ENCODE results near the gene KDSR. TPM values are rescaled to one million over a fixed set of nuclear protein-coding genes. Genes with fewer than 3 reads are reported as not detected.

Gene KDSR
- total and polyA plus RNA-seq, 9 of the 15 experiments (the other 6 are each of a cell fraction or from before 2014, with no cell fraction given) = 4.0 to 24.7 (median 12.4) TPM

DNA sequence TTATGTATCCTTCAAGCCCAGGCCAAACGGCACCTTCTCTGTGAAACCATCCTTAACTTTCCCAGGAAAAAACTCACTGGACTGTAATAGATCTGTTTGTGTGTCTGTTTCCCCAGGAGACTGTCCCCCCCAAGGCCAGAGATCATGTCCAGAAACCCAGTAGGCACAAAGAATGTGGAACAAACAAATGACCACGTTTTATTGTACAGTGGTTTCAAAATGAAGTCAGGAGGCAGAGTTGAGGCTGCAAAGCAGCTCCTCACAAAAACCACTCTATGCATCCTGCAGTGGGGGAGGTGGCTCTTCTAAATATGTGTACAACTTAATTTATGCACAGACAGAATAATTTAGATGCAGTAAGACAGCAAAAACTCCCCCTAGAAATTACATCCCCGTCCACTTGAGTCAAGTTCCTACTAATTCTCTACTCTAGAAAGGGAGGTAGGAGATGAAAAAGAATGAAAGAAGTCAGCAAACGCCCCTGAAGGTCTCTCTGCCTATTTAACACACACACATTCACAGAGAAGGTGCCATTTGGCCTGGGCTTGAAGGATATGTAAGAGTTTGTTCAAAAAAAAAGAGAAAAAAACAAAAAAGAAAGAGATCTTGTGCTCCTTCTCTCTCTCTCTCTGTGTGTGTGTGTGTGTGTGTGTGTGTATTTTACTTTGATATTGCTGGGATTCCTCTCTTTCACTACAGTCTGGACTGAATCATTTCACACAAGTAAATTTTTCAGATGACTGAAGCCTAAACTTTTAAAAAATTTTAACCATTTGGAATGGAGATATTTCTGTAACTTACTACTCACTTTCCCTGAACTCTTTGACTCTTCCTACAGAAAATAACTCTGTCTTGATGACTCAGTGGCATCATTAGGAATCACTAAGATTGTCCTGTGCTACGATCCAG is 66.9 kb downstream of the KDSR start:
- H3K36me3 ChIP-seq (ENCODE audit: control insufficient read depth, insufficient read depth, low read length) = no peaks in the 10 kb centered on the region
- H3K27ac ChIP-seq (ENCODE audit: extremely low read depth, low read depth, low read length) = no peak overlapping the region
- no peaks in the 10 kb centered on the region for H3K9me3 ChIP-seq (replicated peaks; ENCODE audit: control insufficient read depth, insufficient read depth, low read depth, low read length)
- no peak for ATAC-seq
- FAIRE-seq = no peak
- intact Hi-C loops (cut with micrococcal nuclease) (no loop called here), in situ Hi-C loops (cut with MboI) (no loop called here)
- BruUV-seq (replicated peaks) = no TSS peak
- POLR2A ChIA-PET = interaction anchor here (0.6 to 1.0 kb wide), 2 partner anchors 13 to 272 kb away, joined by 3 read pairs; no protein-coding TSS in a partner anchor
- no peaks in the 10 kb centered on the region for H3K9me1 ChIP-seq (ENCODE audit: control insufficient read depth, insufficient read depth, low read length)
- no peak overlapping the region for H2AFZ ChIP-seq (ENCODE audit: low read depth, low read length)
- peaks cover 0 to 21% of the 10 kb centered on the region in 2 experiments; a peak in 3 of 5 replicates for H3K27me3 ChIP-seq (ENCODE audit: control insufficient read depth in 2 of 2, insufficient read depth in 2 of 2, low read length in 2 of 2)
- CTCF ChIA-PET (ENCODE audit: low intra/inter-chr PET ratio) = no interaction called here
- no peaks in the 10 kb centered on the region for H4K20me1 ChIP-seq (replicated peaks; ENCODE audit: control insufficient read depth, insufficient read depth, low read length)
- H3K4me1 ChIP-seq (replicated peaks in 1 of 2; ENCODE audit: control insufficient read depth in 2 of 2, insufficient read depth in 2 of 2, low read length in 2 of 2) = no peaks in the 10 kb centered on the region
- H3K79me2 ChIP-seq (ENCODE audit: control insufficient read depth, insufficient read depth, low read length) = no peaks in the 10 kb centered on the region
- WGBS (ENCODE audit: insufficient coverage, low coverage, missing lambda C conversion rate) = 0% methylated on average over 4 of the region's 5 CpGs
- no peak for DNase-seq (ENCODE audit: extremely low read depth in 1 of 4, low spot score in 3 of 4)
- no peak overlapping the region for H3K9ac ChIP-seq (ENCODE audit: insufficient read depth in 1 of 2, low read depth in 2 of 2, low read length in 2 of 2)
- no peak overlapping the region for H3K4me2 ChIP-seq (ENCODE audit: insufficient read depth, low read length)
- TF ChIP-seq PHF20 (IDR thresholded peaks at IDR 0.05; ENCODE audit: partially characterized antibody) (no peak), ZC3H8 (IDR thresholded peaks at IDR 0.05) (no peak), XRCC5 (IDR thresholded peaks at IDR 0.05; ENCODE audit: low read depth, low read length) (no peak), ZNF696 (CRISPR knock-in tag; conservative IDR thresholded peaks at IDR 0.05) (no peak), NR3C1 (CRISPR knock-in tag; IDR thresholded peaks at IDR 0.05) (no peak), ARID1B (IDR thresholded peaks at IDR 0.05) (no peak), ZNF589 (CRISPR knock-in tag; IDR thresholded peaks at IDR 0.05; ENCODE audit: low read depth) (no peak), KAT8 (IDR thresholded peaks at IDR 0.05; ENCODE audit: low read depth) (no peak), ARID2 (IDR thresholded peaks at IDR 0.05) (no peak), SLC30A9 (CRISPR knock-in tag; IDR thresholded peaks at IDR 0.05) (no peak), MTA2 (IDR thresholded peaks at IDR 0.05; ENCODE audit: low read depth) (no peak), HDAC2 (IDR thresholded peaks at IDR 0.05) (no peak), TBP (optimal IDR thresholded peaks at IDR 0.05; ENCODE audit: low read depth, low read length) (no peak), EHMT2 (IDR thresholded peaks at IDR 0.05) (no peak), ZBTB1 (CRISPR knock-in tag; IDR thresholded peaks at IDR 0.05; ENCODE audit: borderline replicate concordance, low read depth) (no peak), RCOR1 (IDR thresholded peaks at IDR 0.05; ENCODE audit: borderline replicate concordance in 1 of 2, low read depth in 2 of 2, low read length in 2 of 2) (no peak), OTX1 (CRISPR knock-in tag; IDR thresholded peaks at IDR 0.05) (no peak), RUNX1 (IDR thresholded peaks at IDR 0.05; ENCODE audit: low read depth) (no peak)
- TF ChIP-seq, protein P1, sequence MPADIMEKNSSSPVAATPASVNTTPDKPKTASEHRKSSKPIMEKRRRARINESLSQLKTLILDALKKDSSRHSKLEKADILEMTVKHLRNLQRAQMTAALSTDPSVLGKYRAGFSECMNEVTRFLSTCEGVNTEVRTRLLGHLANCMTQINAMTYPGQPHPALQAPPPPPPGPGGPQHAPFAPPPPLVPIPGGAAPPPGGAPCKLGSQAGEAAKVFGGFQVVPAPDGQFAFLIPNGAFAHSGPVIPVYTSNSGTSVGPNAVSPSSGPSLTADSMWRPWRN (IDR thresholded peaks at IDR 0.05; ENCODE audit: low read depth) = no peak
- TF ChIP-seq, protein P2, sequence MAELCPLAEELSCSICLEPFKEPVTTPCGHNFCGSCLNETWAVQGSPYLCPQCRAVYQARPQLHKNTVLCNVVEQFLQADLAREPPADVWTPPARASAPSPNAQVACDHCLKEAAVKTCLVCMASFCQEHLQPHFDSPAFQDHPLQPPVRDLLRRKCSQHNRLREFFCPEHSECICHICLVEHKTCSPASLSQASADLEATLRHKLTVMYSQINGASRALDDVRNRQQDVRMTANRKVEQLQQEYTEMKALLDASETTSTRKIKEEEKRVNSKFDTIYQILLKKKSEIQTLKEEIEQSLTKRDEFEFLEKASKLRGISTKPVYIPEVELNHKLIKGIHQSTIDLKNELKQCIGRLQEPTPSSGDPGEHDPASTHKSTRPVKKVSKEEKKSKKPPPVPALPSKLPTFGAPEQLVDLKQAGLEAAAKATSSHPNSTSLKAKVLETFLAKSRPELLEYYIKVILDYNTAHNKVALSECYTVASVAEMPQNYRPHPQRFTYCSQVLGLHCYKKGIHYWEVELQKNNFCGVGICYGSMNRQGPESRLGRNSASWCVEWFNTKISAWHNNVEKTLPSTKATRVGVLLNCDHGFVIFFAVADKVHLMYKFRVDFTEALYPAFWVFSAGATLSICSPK (IDR thresholded peaks at IDR 0.05; ENCODE audit: borderline replicate concordance) = no peak
- H3K4me3 ChIP-seq = no peak overlapping the region
